ENCODE data around the gene C19orf73. TPM values are rescaled to one million over a fixed set of nuclear protein-coding genes. Genes with fewer than 3 reads are reported as not detected.

C19orf73 gene
- total RNA-seq, 1 donor: 0.36 TPM

DNA sequence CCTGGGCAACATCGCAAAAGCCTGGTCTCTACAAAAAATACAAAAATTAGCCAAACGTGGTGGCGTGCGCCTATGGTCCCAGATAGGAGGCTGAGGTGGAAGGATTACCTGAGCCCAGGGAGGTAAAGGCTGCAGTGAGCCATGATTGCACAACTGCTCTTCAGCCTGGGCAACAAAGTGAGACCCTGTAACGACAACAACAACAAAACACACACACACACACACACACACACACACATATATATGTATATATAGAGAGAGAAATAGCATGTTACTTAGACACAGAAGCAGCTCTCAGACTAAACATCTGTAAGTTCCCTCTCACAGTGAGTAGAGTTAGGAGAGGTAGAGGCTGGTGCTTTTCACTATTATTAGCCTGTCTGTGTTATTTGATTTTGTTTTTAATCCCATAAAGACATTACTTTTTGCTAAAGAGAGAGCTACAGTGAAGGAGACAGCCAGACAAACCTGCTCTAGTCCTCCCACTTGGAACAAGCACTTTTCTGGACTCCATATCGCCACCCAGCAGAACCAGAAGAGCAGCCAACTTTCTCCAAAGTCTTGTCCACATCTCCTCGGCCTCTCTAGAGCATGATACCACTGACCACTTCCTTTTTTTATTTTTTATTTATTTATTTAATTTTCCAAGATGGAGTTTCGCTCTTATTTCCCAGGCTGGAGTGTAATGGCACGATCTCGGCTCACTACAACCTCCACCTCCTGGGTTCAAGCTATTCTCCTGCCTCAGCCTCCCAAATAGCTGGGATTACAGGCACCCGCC lies 7.5 kb downstream of the C19orf73 start:
- Histone ChIP-seq H3K4me2 (ENCODE audit: insufficient read depth, low read length) (no peak overlapping the region), H3K9me3 (ENCODE audit: low read depth, low read length) (no peaks in the 10 kb centered on the region), H3K4me3 (ENCODE audit: insufficient read depth, low read length) (no peak overlapping the region), H4K20me1 (ENCODE audit: insufficient read depth, low read length) (peaks cover 29% of the 10 kb centered on the region), H3K27me3 (ENCODE audit: insufficient read depth, low read length) (no peaks in the 10 kb centered on the region), H2AFZ (ENCODE audit: low read length) (no peak overlapping the region), H3K79me2 (ENCODE audit: insufficient read depth, low read length) (peaks cover 12% of the 10 kb centered on the region), H3K36me3 (ENCODE audit: insufficient read depth, low read length) (peaks cover 36% of the 10 kb centered on the region), H3K27ac (ENCODE audit: low read depth, low read length) (no peak overlapping the region), H3K4me1 (ENCODE audit: insufficient read depth, low read length) (peaks cover 19% of the 10 kb centered on the region)
- TF ChIP-seq, protein P1, sequence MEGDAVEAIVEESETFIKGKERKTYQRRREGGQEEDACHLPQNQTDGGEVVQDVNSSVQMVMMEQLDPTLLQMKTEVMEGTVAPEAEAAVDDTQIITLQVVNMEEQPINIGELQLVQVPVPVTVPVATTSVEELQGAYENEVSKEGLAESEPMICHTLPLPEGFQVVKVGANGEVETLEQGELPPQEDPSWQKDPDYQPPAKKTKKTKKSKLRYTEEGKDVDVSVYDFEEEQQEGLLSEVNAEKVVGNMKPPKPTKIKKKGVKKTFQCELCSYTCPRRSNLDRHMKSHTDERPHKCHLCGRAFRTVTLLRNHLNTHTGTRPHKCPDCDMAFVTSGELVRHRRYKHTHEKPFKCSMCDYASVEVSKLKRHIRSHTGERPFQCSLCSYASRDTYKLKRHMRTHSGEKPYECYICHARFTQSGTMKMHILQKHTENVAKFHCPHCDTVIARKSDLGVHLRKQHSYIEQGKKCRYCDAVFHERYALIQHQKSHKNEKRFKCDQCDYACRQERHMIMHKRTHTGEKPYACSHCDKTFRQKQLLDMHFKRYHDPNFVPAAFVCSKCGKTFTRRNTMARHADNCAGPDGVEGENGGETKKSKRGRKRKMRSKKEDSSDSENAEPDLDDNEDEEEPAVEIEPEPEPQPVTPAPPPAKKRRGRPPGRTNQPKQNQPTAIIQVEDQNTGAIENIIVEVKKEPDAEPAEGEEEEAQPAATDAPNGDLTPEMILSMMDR (IDR thresholded peaks at IDR 0.05; ENCODE audit: extremely low read depth, low read depth, low read length): no peak
- DNase-seq (ENCODE audit: insufficient read length, low spot score, missing footprints): peak; percentile 67

DNA sequence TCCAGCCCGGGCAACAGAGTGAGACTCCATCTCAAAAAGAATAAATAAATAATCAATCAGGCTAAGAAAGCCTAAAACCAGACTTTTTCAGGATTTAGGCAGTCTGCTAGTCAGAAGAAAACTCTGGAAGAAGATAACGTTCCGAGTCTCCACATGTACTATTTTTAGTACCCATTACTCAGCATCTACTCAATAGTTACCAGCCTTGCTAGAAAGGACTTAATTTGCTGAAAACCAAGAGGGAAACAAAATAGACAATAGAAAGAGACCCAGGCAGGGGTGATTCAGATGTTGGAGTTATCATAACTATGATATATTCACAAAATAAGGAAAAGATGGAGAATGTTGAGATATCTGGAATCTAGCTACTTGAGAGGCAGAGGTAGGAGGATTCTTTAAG lies 8.4 kb downstream of the C19orf73 start:
- Histone ChIP-seq H2AFZ (ENCODE audit: low read length) (no peak overlapping the region), H3K4me2 (ENCODE audit: insufficient read depth, low read length) (no peak overlapping the region), H3K4me1 (ENCODE audit: insufficient read depth, low read length) (peaks cover 19% of the 10 kb centered on the region), H3K27me3 (ENCODE audit: insufficient read depth, low read length) (no peaks in the 10 kb centered on the region), H3K9me3 (ENCODE audit: low read depth, low read length) (no peaks in the 10 kb centered on the region), H3K79me2 (ENCODE audit: insufficient read depth, low read length) (peaks cover 15% of the 10 kb centered on the region), H3K4me3 (ENCODE audit: insufficient read depth, low read length) (no peak overlapping the region), H4K20me1 (ENCODE audit: insufficient read depth, low read length) (peaks cover 36% of the 10 kb centered on the region), H3K27ac (ENCODE audit: low read depth, low read length) (peak overlapping the region; percentile 54), H3K36me3 (ENCODE audit: insufficient read depth, low read length) (peaks cover 44% of the 10 kb centered on the region)
- peak; percentile 90 for DNase-seq (ENCODE audit: insufficient read length, low spot score, missing footprints)
- TF ChIP-seq, protein P1 (IDR thresholded peaks at IDR 0.05; ENCODE audit: extremely low read depth, low read depth, low read length): no peak

DNA sequence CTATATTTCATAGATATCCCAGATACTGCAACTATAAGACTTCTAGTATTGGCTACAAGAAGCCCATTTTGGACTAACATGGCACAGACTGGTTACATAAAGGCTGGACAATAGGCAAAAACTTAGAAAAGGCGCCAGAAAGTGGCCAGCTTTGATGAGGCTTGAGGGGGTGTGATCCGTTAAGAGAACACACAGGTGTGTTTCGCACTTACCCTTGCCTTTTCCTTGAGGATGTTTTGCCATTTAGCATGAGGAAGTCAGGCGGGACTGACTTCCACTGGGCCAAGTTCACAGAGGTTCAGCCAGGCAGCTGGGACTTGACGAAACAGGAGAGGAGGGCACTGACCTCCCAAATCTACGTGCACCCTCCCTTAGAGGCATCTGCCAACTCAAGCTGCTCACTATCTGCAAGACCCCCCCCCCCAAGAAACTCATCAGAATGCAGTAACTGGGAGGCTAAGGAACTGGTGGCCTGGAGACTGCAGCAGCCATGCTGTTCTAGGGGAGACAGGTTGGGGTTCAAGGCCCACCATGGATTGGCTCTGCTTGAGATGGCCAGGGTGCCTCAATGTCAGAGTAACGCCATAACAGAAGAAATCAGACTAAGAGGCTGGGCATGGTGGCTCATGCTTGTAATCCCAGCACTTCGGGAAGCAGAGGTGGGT lies 9.2 kb downstream of the C19orf73 start:
- Histone ChIP-seq H3K27ac (ENCODE audit: low read depth, low read length) (peak overlapping the region; percentile 54), H3K4me2 (ENCODE audit: insufficient read depth, low read length) (no peak overlapping the region), H3K27me3 (ENCODE audit: insufficient read depth, low read length) (no peaks in the 10 kb centered on the region), H3K4me1 (ENCODE audit: insufficient read depth, low read length) (peaks cover 19% of the 10 kb centered on the region), H4K20me1 (ENCODE audit: insufficient read depth, low read length) (peaks cover 37% of the 10 kb centered on the region), H3K36me3 (ENCODE audit: insufficient read depth, low read length) (peaks cover 52% of the 10 kb centered on the region), H3K9me3 (ENCODE audit: low read depth, low read length) (no peaks in the 10 kb centered on the region), H2AFZ (ENCODE audit: low read length) (no peak overlapping the region), H3K4me3 (ENCODE audit: insufficient read depth, low read length) (no peak overlapping the region), H3K79me2 (ENCODE audit: insufficient read depth, low read length) (peaks cover 15% of the 10 kb centered on the region)
- peak; percentile 75 for DNase-seq (ENCODE audit: insufficient read length, low spot score, missing footprints)
- TF ChIP-seq, protein P1 (IDR thresholded peaks at IDR 0.05; ENCODE audit: extremely low read depth, low read depth, low read length): no peak

DNA sequence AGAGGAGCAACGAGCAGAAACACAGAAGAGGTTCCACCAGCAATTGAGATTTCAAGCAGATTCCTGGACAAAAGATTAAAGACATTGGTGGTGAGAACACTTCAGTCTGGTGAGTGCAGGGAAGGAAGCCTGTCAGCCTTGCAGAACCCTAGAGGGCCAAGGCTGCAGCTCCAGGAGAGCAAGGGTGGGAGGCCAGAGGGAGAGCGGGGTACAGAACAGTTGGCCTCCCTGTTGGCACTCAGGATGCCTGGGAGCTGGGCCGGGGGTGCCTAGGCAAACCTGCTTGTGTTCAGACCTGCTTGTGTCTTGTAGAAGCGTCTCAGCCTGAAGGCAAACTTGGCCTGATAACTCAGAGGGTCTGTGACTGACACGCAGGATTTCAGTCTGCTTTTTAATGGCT lies 9.9 kb downstream of the C19orf73 start:
- Histone ChIP-seq H3K4me3 (ENCODE audit: insufficient read depth, low read length) (no peak overlapping the region), H2AFZ (ENCODE audit: low read length) (no peak overlapping the region), H3K79me2 (ENCODE audit: insufficient read depth, low read length) (peaks cover 18% of the 10 kb centered on the region), H3K9me3 (ENCODE audit: low read depth, low read length) (no peaks in the 10 kb centered on the region), H3K4me2 (ENCODE audit: insufficient read depth, low read length) (no peak overlapping the region), H3K27me3 (ENCODE audit: insufficient read depth, low read length) (no peaks in the 10 kb centered on the region), H3K36me3 (ENCODE audit: insufficient read depth, low read length) (peaks cover 57% of the 10 kb centered on the region), H3K27ac (ENCODE audit: low read depth, low read length) (no peak overlapping the region), H3K4me1 (ENCODE audit: insufficient read depth, low read length) (peaks cover 19% of the 10 kb centered on the region), H4K20me1 (ENCODE audit: insufficient read depth, low read length) (peaks cover 37% of the 10 kb centered on the region)
- TF ChIP-seq, protein P1 (IDR thresholded peaks at IDR 0.05; ENCODE audit: extremely low read depth, low read depth, low read length): no peak
- DNase-seq (ENCODE audit: insufficient read length, low spot score, missing footprints): no peak

All from osteoblast (primary cell).